HG03196 (cell line): ENCODE data around the gene AMIGO3.

ENCODE experiments used
- ATAC-seq: cut with Tn5 transposase; IDR thresholded peaks from one replicate; pipeline ENCODE4 v1.9.1; 2021; ENCODE audit not compliant: unreplicated experiment

The AMIGO3 gene

DNA sequence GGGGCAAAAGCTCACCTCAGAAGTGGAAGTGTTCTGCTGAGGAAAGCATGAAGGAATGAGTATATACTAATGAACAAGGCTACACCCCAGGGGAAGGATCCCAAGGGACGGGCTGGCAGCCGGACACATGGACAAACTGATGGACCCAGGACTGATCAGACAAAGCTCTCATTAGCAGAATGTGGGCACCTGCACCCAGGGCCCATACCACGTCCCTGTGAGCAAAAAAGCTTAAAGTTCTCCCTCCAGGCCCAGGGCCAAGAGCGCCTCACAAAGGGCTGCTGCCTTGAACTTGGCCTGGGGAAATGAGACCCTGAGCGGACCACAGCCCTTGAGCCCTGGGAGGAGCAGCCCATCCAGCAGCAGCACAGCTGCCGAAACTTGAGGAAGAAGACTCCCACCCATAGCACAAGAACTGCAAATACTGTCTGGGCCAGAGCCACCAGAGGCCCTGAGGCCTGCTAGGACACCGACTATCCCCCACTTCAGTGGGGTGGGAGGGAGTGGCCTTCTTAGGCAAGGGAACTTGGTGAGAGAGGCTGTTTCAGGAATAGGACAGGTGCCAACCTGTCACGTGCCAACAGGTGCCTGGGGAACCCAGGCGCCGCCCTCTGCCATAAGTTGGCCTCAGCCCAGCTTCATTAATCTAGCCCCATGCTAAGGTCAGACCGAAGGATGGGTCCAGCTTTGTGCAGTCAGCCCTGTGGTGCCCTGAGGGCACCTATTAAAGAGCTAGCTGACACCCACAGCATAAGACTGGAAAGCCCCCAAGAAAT is 6.6 kb upstream of the AMIGO3 start:
- no peak for ATAC-seq

DNA sequence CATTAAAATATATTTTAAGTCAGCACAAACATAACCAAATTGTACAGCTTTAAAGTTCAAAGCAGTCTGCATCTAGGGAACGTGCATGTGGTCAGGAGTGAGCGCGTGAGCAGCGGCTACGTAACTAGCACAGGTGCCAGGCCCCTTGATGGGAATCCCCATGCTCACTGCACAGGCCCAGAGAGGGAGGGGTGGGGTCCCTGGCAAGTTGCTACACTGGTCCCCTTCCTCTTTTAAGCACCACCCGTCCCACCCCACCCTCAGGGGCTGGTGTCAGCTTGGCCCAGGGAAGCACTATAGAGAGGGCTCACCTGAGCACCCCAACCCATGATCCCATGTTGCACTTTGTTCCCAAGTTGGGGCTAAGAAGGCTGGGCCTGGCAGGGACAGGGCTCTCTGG is 5.1 kb upstream of the AMIGO3 start:
- ATAC-seq: no peak

DNA sequence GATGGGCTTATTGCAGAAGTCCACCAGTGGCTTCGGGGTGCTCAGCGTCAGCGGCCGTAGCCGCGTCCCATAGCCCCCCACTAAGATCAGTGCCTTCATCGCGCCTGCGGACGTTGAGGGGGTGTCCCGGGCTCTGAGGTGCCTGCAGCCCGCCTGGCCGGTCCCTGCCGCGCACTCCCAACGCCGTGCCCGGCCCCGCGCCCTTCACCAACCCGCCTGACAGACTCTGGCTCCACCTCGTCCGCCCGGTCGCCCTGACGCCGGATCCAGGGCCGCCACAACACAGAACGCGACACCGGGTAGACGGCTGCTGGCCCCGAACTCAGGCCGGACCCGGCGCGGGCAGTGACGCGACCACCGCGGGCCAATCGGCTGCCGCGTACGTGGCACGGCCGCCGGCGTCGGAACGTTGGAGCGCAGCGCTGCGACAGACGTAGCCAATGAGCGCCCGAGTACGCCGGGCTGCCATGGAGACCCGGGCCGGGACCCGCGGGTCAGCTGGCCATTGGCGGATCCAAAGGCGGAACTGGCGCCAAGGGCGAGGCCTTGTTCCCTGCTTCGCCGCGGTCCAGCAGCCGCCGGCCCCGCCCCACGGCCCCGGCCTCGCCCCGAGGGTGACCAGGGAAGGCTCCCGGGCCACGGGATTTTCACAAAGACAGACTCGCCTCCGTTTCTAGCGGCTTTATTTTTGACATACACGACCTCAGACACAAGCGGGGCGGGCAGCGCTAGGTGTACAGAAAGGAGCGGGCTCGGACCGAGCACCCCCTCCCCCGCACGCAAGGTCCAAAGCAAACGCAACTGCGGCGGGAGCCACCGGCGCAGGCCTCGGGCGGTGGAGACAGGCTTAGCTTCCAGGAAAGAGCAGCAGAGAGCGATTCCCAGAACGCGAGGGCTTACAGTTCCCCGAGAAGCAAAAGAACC is 4.4 kb upstream of the AMIGO3 start, which contains the start of gene GMPPB:
Gene GMPPB, minus strand, starts transcription at position 324 of the 924 bp plus-strand sequence. Its CDS starts 225 bp downstream, at position 99.
- ATAC-seq: peak; percentile 70

DNA sequence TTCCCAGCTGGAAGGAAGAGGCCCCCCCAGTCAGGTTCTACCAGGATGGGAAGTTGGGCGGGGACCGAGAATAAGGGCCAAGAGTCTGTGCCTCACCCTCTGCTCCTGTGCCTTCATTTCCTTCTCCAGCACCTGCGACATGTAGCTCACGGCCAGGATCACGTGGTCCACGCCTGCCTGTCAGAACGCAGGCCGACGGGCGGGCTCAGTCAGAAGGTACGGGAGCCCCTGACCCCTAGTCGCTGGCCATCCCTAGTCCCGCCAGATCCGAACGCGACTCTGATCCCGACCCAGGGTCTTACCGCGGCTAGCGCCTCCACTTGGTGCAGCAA is 3.8 kb upstream of the AMIGO3 start:
- no peak for ATAC-seq

DNA sequence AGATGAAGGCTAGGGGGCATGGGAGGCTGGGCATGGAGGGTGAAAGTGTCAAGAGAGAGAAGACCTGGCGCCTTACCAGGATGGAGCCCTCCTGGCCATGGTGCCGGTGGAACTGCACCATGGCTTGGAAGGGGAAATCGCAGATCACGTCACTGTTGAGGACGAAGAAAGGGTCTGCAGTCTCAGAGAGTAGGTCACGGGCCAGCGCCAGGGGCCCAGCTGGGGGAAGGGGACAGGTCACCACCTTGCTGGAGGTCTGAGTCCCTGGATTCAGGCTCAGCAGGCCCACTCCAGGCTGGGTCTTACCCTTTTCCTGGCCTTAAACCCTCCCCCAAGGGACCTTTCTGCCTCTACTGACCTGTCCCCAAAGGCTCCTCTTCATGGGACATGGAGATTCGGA is 3.4 kb upstream of the AMIGO3 start:
- ATAC-seq: no peak

DNA sequence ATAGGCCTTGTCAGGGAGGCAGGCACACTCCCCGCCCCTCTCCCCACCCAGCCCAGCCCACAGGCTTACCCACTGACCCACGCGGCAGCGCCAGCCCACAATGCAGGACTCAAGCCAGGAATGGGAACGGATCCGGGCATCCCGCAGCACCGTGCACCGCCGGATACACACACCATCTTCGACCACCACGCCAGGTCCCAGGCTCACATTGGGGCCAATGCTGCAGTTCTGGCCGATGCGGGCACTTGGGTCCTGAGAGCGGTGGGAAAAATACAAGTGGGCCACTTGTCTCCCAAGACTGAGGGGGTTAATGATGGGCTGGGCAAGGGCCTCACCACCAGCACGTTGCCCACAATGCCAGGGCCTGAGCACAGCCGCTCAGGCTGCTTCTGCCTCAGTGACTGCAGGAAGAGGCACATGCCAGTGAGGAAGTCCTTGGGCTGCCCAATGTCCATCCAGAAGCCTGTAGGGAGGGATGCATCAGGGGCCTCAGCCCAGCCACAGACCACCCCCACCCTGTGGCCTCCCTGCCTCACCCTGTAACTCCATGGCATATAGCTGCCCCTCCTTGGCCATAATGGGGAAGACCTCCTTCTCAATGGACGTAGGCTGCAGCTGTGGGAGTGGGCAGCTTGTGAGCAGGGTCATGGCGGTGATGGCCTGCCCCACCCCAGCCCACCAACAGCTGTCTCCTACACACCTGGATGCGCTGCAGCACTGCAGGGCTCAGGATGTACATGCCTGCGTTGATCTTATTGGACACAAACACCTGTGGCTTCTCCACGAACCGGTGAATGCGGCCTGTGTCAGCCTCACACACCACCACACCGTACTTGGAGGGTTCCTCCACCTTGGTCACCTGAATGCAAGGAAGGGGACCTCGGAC is 2.7 kb upstream of the AMIGO3 start:
- ATAC-seq: no peak

DNA sequence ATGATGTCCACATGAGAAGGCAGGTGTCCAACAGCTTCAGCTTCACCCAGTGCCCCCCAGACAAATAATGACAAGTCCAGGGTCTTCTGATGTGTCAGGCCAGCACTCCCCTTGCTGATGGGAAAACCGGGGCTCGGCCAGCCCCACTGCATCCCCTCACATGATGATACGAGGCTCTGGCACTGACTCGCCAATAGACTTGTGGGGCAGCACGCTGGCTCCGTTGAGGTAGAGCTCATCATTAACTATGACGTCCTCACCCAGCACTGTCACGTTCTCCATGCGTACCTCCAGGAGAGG is 2.1 kb upstream of the AMIGO3 start:
- ATAC-seq: no peak

DNA sequence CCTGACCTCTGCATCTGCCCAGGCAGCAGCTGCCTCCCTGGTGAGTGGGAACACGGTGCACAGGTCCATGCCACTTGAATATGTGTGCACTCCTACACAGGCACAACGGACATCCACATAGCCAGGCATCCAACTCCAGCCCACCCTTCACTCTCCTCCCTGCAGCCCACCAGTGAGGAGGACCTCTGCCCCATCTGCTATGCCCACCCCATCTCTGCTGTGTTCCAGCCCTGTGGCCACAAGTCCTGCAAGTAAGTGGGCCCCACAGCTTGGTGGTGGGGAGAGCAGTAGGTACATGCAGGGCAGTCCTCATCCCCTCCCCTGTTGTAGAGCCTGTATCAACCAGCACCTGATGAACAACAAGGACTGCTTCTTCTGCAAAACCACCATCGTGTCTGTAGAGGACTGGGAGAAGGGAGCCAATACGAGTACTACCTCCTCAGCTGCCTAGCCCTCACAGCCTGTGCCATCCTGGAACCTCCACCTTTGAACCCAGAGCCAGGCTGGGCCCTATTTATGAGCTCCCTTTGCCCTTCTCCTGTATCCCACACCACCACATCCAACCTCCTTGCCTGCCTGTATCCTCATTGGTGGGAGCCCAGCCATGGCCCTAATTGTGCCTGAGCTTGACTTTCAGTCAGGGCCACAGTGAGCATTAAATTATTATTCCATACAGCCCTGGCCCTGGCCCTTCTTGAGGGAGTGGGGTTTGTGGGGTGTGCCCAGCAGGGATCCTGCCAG is 1.5 kb upstream of the AMIGO3 start:
- no peak for ATAC-seq

DNA sequence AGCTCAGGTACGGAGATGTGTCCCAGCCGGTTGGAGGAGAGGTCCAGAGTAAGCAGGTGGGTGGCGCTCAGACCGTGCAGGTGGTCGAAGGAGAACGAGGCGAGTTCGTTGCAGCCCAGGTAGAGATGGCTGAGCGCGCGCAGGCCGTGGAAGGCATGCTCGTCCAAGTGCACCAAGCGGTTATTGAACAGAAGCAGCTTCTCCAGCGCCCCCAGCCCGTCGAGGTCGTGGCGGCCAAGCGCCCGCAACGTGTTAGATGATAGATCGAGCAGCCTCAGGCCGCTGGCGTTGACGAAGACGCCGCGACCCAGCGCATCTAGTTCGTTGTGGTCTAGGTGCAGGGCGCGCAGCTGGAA is 648 bp downstream of the AMIGO3 start:
- ATAC-seq: no peak

DNA sequence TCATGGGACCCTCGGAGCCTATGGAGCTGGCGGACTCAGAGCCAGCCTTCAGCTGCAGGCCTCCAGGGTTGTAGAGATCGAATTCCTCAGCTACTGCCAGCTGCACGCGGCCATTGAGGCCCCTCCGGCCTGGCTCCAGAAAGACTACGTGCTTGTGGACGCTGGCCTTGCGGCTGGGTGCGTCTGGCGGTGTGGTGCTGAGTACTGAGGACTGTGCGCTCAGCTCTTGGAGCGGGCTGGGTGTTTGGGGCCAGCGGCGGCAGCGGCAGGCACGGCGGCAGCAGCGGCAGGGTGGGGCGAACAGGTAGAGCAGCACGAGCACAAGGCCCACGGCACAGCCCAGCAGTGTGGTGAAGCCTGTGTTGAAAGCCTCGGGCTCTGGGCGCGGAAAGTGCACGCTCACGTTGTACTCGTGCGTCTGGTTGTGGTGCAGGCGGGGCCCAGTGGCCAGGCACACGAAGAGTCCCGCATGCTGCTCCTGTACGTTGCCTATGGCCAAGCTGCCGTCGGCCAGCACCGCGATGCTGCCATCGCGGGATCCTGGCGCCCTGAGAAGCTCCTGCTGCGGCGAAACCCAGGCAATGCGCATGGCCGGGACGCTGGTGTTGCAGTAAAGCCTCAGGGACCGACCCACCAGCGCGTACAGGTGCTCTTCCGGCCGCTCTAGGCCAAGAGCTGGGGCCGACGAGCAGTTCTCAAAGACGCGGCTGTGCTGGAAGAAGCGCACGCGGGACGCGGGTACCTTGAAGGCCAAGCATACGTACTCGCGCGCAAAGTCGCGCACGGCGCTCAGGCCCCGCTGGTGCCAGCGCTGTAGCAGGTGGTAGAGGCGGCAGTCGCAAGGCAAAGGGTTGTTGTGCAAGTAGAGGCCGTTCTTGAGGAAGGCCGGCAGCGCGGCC is 1.3 kb downstream of the AMIGO3 start:
- no peak for ATAC-seq

DNA sequence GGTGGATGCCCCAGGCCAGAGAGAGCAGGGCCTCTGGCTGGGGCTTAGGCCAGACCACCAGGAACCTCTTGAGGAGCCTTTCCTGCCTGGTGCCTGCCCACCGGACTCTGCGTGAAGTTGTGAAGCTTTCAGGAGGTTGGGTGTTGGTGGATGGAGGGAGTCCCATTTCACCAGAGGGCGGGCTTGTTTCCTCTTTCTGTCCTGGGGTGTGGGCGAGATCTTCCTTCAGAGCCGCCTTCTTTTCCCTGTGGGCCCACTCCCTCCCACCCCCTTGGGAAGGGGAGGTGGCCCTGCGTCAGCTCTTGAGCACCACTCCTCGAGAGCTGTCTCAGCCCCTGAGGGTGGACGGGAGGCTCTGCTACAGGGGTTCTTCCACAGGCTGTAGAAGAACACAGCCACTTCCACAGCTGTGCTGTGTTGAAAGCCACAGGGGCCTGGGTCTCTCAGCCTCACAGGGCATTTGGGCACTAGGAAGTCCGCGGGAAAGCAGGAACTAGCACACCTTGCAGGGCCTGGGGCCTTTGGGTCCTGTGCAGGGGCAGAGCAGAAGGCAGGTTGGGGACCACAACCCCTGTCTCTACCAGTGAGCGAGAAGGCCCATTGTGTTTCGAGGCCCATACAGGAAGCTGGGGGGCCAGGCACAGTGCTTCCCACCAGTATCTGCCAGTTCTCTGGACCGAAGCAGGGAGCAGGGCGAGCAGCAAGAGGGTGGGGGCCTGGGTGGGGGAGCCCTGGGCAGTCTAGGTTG is 2.1 kb downstream of the AMIGO3 start:
- no peak for ATAC-seq

DNA sequence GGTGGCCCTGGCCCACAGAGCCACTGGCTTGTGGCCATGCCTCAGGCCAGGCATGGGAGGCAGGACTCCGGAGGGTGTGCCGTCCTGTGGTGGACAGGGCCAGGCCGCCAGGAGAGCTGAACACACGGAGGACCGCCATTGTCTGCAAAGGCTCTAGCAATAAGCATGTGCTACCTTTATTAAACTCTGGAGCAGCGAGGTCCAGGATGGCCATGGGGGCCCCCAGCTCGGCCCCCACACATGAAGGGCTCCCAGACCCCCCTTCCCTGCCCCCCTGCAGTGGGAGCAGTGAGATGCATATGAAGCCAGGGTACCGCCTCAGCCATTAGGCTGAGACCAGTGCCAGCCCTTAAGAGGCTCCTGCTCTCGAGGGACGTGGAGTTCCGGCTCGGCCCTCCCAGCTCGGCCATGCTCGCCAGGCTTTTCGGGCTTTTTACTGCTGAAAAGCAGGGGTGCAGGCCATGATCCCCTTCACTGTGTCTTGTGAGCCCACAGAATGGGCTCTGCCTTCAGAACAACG is 2.7 kb downstream of the AMIGO3 start:
- ATAC-seq: no peak

DNA sequence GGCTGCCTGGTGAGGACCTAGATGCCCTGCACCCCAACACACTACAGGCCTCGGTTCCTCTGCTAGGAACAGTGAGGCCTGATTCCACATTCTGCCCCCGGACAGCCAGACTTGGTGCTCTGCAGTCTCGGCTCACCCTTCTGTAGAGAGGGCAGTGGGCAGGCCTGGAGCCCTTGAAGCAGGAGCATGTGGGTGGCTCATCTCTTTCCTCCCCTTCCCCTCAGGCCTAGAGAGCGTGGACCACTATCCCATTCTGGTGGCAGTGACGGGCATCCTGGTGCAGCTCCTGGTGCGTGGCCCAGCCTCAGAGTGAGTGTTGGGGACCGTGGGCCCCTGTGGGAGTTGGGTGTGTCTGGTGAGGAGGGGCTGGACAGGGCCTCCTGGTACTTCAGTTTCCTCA is 3.3 kb downstream of the AMIGO3 start:
- no peak for ATAC-seq

DNA sequence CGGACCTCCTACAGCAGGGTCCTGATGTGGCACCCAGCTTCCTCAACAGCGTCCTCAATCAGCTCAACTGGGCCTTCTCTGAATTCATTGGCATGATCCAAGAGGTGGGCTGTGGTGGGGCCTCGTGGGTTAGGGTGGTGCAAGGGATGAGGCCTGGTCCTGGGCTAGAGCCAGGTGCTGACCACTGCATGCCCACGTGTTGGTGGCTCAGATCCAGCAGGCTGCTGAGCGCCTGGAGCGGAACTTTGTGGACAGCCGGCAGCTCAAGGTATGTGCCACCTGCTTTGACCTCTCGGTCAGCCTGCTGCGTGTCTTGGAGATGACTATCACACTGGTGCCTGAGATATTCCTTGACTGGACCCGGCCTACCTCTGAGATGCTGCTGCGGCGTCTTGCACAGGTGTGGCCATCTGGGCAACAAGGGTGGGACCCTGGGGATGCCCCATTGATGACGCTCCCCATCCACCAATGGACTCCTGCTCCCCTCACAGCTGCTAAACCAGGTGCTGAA is 3.8 kb downstream of the AMIGO3 start:
- no peak for ATAC-seq

DNA sequence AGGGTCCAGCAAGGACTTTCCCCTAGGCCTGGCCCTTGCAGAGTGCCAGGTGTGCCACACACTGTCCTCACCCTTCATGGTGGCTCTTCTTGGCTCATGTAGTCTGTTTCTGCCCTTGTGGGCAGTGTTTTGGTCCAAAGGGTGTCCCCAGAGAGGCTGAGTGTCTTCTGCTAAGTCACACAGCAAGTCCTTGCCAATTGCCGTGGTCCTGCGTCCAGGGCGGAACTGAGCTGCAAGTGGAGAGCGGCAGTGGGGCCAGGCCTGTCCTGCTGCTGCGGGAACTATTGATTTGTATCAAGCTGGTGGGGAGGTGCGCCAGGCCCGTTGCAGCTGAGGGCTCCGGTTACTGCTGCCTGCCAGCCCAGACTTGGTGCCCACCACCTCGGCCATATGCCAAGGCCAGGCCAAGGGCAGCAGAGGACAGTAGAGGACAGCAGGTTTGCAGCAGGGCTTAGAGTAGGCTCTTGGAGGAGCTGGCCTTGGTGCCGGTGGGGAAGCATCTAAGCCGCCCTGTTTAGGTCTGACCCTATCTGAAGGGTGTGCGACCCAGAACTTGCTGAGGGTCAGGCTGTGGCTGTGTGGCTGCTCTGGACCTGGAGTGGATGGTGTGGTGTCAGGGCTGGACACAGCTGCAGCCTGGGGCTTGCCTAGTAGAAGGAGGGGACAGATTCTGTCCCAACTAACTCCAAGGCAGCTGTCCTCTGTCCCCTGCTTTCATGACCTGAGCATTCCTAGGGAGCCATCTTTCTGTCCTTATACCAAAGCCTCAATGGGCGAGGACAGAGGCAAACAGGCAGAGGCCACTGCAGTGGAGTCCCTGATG is 4.5 kb downstream of the AMIGO3 start:
- no peak for ATAC-seq

DNA sequence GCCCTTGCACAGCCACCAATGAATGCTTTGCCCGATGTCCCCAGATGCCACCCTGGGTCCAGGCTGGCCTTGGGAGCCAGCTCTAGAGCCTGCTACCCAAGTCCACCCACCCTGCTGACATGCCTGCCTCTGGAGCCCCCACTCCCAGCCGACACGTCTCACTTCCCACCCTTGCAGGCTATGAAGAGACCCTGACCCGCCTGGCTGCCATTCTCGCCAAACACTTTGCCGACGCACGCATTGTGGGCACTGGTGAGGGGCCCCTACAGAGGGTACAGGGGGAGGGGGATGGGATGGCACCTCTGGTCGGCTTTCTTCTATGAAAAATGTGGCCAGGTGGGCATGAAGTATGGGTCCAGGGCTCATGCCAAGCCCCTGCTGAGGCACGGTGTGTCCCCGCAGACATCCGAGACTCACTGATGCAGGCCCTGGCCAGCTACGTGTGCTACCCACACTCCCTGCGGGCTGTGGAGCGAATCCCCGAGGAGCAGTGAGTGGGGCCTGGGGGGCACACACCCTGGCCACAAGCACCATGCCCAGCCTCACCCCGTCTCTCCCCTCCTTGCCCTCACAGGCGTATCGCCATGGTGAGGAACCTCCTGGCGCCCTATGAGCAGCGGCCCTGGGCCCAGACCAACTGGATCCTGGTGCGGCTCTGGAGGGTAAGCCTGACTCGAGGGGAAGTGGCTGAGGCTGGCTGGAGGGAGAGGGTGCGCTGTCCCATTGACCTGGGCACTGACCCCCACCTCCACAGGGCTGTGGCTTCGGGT is 6.0 kb downstream of the AMIGO3 start:
- ATAC-seq: no peak
